ENCODE data around the gene EVL.

DNA sequence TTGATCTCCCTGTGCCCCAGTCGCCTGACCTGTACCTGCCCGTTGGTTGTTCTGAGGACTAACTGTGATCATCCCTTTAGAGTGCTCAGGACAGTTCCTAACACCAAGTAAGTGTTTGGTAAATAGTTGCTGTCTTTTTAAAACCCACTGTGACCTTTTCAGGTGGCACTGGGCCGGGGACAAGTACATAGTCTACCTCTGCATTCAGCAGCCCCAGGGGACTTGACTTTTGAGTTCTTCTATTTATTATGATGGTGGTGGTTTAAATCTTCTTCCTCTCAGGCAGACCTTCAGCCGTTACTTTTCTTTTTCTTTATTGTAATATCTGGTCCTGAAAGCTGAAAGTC, 38.8 kb downstream of the EVL start:
- TF ChIP-seq, protein P1, sequence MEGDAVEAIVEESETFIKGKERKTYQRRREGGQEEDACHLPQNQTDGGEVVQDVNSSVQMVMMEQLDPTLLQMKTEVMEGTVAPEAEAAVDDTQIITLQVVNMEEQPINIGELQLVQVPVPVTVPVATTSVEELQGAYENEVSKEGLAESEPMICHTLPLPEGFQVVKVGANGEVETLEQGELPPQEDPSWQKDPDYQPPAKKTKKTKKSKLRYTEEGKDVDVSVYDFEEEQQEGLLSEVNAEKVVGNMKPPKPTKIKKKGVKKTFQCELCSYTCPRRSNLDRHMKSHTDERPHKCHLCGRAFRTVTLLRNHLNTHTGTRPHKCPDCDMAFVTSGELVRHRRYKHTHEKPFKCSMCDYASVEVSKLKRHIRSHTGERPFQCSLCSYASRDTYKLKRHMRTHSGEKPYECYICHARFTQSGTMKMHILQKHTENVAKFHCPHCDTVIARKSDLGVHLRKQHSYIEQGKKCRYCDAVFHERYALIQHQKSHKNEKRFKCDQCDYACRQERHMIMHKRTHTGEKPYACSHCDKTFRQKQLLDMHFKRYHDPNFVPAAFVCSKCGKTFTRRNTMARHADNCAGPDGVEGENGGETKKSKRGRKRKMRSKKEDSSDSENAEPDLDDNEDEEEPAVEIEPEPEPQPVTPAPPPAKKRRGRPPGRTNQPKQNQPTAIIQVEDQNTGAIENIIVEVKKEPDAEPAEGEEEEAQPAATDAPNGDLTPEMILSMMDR (IDR thresholded peaks at IDR 0.05): no peak
- no peak for TF ChIP-seq POLR2A (IDR thresholded peaks at IDR 0.05)

Measured in testis (tissue), 2 donors.